Stimulated activated naive CD4-positive, alpha-beta T cell (primary cell): ENCODE measurements around the gene EHD4.
A peak's percentile ranks its signal among the peaks of the same experiment; 100 is the strongest.

Experiments
- DNase-seq, 6 experiments: peaks; one replicate each; lab custom pipeline; 2025; lab: John Stamatoyannopoulos, UW

The EHD4 gene

DNA sequence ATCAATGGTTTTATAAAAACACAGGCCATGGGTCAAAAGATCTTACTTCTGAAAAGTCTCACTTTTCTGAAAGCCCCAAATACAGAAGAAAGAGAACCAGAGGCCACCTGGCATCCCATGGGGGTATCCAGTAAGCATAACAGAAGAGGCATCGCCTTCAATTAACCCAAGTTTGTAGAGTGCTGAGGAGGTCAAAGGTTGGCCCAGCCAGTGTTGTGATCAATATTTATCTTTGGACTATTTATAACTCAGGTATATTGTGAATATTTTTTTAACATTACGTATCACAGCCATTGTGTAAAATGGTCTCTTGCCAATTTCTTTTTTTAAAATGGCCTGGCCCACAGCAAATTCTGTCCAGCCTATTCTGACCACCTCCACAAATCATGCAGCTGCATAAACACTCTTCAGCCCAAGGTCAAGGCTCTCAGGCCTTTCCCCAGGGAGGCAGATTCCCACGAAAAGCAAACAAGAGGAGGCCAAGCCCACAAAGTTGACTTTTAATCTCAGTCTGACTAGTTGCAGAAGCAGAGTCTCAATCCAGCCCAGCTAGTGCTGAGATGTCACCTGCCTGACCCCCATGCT is 52.3 kb downstream of the EHD4 start:
- no peak for DNase-seq

GRCh38 chr15:41919201-41919820 is 53.0 kb downstream of the EHD4 start:
- no peak for DNase-seq

DNA sequence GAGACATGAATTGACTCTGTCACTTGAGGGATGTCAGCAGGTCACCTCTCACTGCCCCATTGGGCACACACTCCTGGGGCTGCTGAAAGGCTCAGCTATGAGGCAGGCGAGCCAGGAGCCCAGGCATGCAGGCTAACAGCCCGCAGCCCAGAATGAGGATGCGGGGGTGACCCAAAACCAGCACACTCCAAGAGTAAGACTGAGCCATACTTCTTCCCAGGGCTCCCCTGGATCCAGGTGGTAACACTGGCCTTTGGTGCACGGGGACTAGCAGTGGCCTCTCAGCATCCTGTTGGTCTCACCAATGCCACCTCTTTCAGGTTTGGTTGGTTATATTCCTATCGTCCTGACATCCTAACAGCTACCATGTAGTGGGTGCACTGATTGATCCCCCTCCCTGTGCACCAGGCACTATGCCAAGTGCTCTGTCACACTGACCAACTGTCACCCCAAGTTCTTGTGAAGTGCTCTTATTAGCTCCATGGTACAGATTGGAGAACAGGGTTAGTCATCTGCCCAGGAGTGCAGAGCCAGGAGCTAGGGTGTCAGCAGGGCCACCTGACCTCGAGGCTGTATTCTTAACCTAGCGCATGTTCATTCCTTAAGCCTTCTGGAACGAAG is 53.7 kb downstream of the EHD4 start:
- no peak for DNase-seq

DNA sequence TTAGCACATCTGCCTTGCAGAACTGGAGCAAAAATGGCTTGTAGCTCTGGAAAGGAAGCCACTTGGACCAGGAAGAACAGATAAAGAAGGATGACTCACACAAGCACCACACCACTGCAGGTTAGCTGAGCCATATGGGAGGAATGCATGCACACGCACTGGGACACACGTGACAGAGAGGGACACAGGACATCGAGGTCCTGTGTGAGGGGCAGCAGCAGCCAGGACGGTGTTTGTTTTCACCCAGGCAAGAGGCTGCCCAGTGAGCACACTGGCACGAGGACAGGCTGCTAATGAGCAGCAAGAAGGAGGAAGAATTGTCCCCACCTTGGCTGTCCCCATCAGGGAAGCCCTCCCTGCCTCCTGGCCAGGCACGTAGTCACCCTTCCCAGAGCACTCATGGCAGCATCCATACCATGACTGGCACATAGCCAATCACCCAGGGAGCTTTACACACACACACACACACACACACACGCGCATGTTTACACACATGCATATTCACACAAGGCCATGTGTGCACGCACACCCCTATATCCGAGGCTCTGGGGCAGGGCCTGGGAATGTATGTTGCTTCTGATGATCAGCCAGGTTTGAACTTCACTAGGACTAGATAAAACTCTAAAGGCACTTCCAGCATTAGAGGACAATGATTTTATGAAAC is 54.5 kb downstream of the EHD4 start:
- DNase-seq = no peak

GRCh38 chr15:41915255-41915994 is 56.9 kb downstream of the EHD4 start:
- no peak for DNase-seq

GRCh38 chr15:41914411-41914810 is 57.9 kb downstream of the EHD4 start:
- no peak for DNase-seq

- no peak for DNase-seq
Measured at GRCh38 chr15:41913256-41913655, 59.1 kb downstream of the EHD4 start.

DNA sequence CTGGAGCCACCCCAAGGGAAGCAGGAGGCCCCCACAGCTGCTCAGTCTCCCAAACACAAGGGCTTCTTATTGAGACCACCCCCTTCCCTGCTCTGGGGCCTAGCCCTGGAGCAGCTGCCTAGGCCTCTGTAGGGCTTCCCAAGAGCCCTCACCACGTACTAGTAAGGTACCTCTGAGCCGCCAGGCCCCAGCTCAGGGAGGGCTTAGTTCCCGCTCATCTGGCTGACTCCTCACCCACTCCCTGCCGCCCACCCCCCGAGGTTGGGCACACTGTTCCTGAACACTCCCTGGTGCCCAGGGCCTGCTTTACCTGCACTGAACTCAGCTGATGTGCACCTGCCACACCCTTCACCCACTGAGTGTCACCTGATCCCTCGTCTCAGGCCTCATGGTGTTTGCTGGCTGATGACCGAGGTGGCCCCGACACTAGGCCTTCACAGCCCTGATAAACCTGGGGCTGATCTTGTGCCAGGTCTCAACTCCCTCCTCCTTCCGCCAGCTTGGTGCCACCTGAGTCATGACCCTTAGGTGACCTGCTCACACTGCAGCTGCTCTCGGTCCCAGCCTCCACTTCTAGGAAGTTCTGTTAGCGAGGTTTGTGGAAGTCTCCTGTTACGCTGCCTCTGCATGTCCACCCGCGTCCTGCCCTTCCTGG is 60.5 kb downstream of the EHD4 start:
- DNase-seq = no peak

GRCh38 chr15:41908736-41909461 is 63.5 kb downstream of the EHD4 start:
- no peak for DNase-seq

DNA sequence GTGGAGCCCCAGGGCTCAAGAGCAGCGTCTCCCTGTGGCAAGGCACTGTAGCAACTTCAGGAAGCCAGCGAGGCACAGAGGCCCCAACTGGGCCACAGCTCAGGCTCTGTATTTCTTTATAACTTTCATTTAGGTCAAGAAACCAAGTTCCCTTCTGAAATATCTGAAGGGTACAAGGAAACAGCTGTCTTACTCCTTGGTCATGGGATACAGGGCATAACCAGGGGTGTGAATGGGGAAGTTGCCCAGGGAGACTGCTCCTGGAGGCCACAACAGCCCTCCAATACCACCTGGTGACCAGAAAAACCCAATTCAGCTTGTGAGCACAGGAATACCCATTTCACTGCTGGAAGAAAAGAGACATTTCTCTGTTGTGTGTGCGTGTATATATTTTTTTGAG is 65.2 kb downstream of the EHD4 start:
- DNase-seq = no peak

DNA sequence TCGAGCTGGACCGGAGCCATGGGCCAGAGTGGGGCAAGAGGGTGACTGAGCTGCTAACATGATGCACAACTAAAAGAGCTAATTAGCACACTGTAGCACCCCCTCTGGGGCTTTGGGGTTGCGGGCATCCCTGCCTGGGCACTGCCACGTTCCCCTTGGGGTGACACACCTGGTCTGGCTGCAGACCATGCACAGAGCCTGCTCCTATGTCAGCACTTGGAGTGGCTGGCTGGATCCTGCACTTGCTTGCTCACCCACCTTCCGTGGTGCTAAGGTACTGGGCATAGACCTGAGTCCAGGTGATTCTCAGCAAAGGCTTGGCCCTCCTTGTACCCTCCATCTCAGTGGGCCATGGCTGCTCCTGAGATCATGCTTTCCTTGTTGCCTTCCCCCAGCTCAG is 65.7 kb downstream of the EHD4 start:
- DNase-seq = no peak

DNA sequence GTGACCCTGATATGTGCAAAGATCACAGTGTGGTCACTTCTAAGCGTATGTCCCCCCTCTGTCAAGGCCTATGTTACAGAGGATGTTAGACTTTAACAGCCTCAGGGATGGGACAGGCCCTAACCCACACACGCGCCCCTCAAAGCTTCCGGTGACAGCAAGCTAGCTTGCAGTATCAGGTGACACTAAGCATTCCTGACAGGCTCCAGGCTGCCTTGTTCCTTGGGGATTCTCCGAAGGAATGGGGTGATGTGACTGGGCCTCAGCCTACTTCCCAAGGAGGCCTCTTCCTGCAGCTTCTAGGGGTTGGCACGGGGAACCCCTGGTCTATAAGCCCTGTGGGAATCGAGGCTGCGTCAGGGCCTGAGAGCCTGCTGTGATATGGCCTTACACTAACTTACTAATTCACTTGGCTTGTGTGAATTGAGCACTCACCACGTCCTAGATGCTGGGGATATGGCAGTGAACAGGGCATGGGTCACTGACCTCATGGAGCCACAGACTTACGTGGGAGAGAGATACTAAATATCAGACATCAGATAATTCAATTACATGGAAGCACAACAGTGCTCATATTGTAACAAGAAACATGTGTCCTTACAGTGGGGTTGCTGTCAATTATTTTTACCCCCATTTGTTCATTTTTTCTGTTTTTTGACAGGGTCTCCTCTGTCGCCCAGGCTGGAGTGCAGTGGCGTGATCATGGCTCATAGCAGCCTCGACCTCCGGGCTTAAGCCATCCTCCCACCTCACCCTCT is 67.1 kb downstream of the EHD4 start:
- no peak for DNase-seq

GRCh38 chr15:41904541-41905005 is 67.8 kb downstream of the EHD4 start:
- DNase-seq = peak; percentile 33 to 73 (median 57)

DNA sequence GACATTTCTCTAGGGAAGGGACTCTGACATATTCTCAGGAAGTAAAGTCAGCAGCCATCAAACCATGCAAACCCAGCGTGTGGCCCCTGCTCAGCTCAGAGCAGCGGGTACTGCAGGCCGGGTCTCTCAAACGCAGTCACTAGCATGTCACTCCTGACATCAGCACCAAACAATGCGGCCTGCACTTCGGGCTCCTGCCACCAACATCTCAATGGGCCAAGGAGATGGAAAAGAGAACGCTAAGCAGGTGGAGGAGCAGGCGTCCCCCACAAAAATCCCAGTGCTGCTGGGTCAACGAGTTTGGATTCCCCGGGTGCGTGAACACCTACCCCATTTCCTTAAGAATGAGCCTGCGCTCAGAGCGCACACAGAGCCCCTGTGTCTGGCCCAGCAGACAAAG is 68.6 kb downstream of the EHD4 start:
- DNase-seq = no peak

- DNase-seq = no peak
Measured at GRCh38 chr15:41901431-41901830, 70.9 kb downstream of the EHD4 start.

GRCh38 chr15:41900526-41901380 is 71.6 kb downstream of the EHD4 start:
- no peak for DNase-seq

- DNase-seq = no peak
Measured at GRCh38 chr15:41899854-41900442, 72.4 kb downstream of the EHD4 start.

DNA sequence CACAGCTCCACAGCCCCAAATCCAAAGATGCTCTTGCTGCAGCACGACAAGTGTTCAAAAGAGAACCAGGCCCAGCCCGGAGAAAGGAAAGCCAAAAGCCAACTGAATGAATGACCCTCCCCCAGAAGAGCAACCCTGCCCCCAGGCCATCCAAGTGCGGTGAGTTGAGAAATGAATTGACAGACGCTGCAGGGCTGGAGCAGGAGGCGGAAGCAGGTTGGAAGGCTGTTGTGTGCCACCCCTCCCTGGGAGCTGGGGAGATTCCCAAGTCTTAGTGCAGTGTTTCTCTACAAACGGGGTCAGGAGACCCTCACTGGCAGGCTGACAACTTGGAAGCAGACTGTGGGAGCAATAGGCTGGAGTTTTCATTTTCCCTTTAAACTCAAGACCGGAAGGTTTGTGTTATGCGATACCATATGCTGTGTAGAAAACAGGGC is 75.0 kb downstream of the EHD4 start:
- no peak for DNase-seq

GRCh38 chr15:41896566-41896965 is 75.8 kb downstream of the EHD4 start:
- no peak for DNase-seq
